GM12878 (cell line): Measurements from ENCODE around the gene LIG1. TPM values are rescaled to one million over a fixed set of nuclear protein-coding genes. Genes with fewer than 3 reads are reported as not detected.
A peak's percentile ranks its signal among the peaks of the same experiment; 100 is the strongest.

ENCODE experiments used
- ASH2L ChIP-seq: fragments of 300-600, 200-600 bp; sonication (generic); IDR thresholded peaks from 2 replicates; pipeline ENCODE4 v1.6.1; 2017; ENCODE audit warnings: low read depth, mild to moderate bottlenecking, borderline replicate concordance
- BHLHE40 ChIP-seq, 2 experiments: fragments of 450-650 bp in 1 of 2; IDR thresholded peaks; 2 replicates each; pipeline ENCODE4 v1.6.1; 2011 to 2017; ENCODE audit warnings: low read depth in 2 of 2, borderline replicate concordance in 1 of 2, improper control_type of control experiment in 1 of 2, low read length in 1 of 2, mild to moderate bottlenecking in 1 of 2
- CREB1 ChIP-seq: IDR thresholded peaks from 2 replicates; pipeline ENCODE4 v1.6.1; 2012; ENCODE audit warnings: low read depth, mild to moderate bottlenecking, inconsistent platforms
- EGR1 ChIP-seq, 2 experiments: IDR thresholded peaks; 1 replicate in 1 of 2; 2 replicates in 1 of 2; pipeline ENCODE4 v1.6.1; 2011 to 2012; ENCODE audit warnings: low read depth in 2 of 2, low read length in 2 of 2, borderline replicate concordance in 1 of 2, mild to moderate bottlenecking in 1 of 2, moderate library complexity in 1 of 2
- ETV6 ChIP-seq, 2 experiments: fragments of 450-650 bp in 1 of 2; IDR thresholded peaks in 1 of 2; conservative IDR thresholded peaks in 1 of 2; 2 replicates each; pipeline ENCODE4 v1.6.1; 2014; ENCODE audit warnings: antibody characterized with exemption in 1 of 2, borderline replicate concordance in 1 of 2, low read depth in 1 of 2, mild to moderate bottlenecking in 1 of 2, moderate library complexity in 1 of 2
- HDAC6 ChIP-seq: fragments of 200-600 bp; sonication (generic); IDR thresholded peaks from one replicate; pipeline ENCODE4 v1.8.0; 2017; ENCODE audit warnings: antibody characterized with exemption; ENCODE audit not compliant: unreplicated experiment
- JUND ChIP-seq: IDR thresholded peaks from 2 replicates; pipeline ENCODE4 v1.6.1; 2012; ENCODE audit warnings: low read depth, mild to moderate bottlenecking, low read length, improper control_type of control experiment, moderate library complexity
- MEF2B ChIP-seq: fragments of 450-650 bp; IDR thresholded peaks from 2 replicates; pipeline ENCODE4 v1.6.1; 2018; ENCODE audit warnings: mild to moderate bottlenecking, moderate library complexity; ENCODE audit not compliant: partially characterized antibody, poor library complexity, severe bottlenecking
- MXI1 ChIP-seq: fragments of 150-350 bp; IDR thresholded peaks from 2 replicates; pipeline ENCODE4 v1.6.1; 2011; ENCODE audit warnings: low read depth, mild to moderate bottlenecking, inconsistent platforms, low read length, improper control_type of control experiment
- NR2C1 ChIP-seq: fragments of 450-650 bp; IDR thresholded peaks from 2 replicates; pipeline ENCODE4 v1.6.1; 2017; ENCODE audit warnings: antibody characterized with exemption, mild to moderate bottlenecking, moderate library complexity
- NR2C2 ChIP-seq: IDR thresholded peaks from 2 replicates; pipeline ENCODE4 v1.6.1; 2011; ENCODE audit warnings: borderline replicate concordance, low read depth; ENCODE audit not compliant: control insufficient read depth, insufficient read length
- NRF1 ChIP-seq: conservative IDR thresholded peaks from 2 replicates; pipeline ENCODE4 v1.6.1; 2011; ENCODE audit warnings: mild to moderate bottlenecking, low read depth, low read length, improper control_type of control experiment
- PKNOX1 ChIP-seq: fragments of 450-650 bp; IDR thresholded peaks from 2 replicates; pipeline ENCODE4 v1.6.1; 2016; ENCODE audit warnings: mild to moderate bottlenecking
- PML ChIP-seq: IDR thresholded peaks from 2 replicates; pipeline ENCODE4 v1.6.1; 2012; ENCODE audit warnings: low read length, inconsistent platforms
- POU2F2 ChIP-seq: IDR thresholded peaks from 3 replicates; pipeline ENCODE4 v1.6.1; 2011; ENCODE audit warnings: low read depth, mild to moderate bottlenecking, low read length, borderline replicate concordance
- RB1 ChIP-seq: fragments of 450-650 bp; formaldehyde crosslinking; IDR thresholded peaks from 2 replicates; pipeline ENCODE4 v1.6.1; 2017; ENCODE audit warnings: mild to moderate bottlenecking, borderline replicate concordance
- SMAD1 ChIP-seq: fragments of 450-650 bp; IDR thresholded peaks from 2 replicates; pipeline ENCODE4 v1.6.1; 2018; ENCODE audit warnings: mild to moderate bottlenecking, low read depth; ENCODE audit not compliant: partially characterized antibody
- SMAD5 ChIP-seq: IDR thresholded peaks from 2 replicates; pipeline ENCODE4 v1.6.1; 2016; ENCODE audit warnings: antibody characterized with exemption, low read depth
- SREBF1 ChIP-seq: IDR thresholded peaks from 2 replicates; pipeline ENCODE4 v1.6.1; 2012; ENCODE audit warnings: mild to moderate bottlenecking, low read length
- YY1 ChIP-seq: IDR thresholded peaks from 2 replicates; pipeline ENCODE4 v1.6.1; 2011; ENCODE audit warnings: low read depth, mild to moderate bottlenecking, low read length
- ZBTB40 ChIP-seq: fragments of 450-650 bp; IDR thresholded peaks from 2 replicates; pipeline ENCODE4 v1.6.1; 2016; ENCODE audit warnings: mild to moderate bottlenecking, moderate library complexity, borderline replicate concordance
- polyA plus RNA-seq, 11 experiments: library from polyadenylated mRNA; depleted of rRNA in 4 of 11; unstranded in 6 of 11; stranded (reverse) in 5 of 11; fragments of >200 nt; fragmentation: Nextera tagmentation in 4 of 11; fragmentation: Illumina TruSeq in 1 of 11; extraction: Ambion mirVana in 4 of 11; extraction: Trizol in 1 of 11; gene quantifications; 1 replicate in 1 of 11; 2 replicates in 10 of 11; pipeline versions ENCODE4 v1.2.1 to v1.2.3, GENCODE V29; 2011 to 2016; ENCODE audit warnings: inconsistent platforms in 2 of 11, missing spikeins in 2 of 11, low read depth in 1 of 11
- total RNA-seq, 4 experiments: library from RNA; depleted of rRNA in 3 of 4; stranded (reverse); fragments of >200 nt in 3 of 4; fragmentation: Illumina TruSeq in 1 of 4; extraction: Trizol in 1 of 4; gene quantifications; 2 replicates each; pipeline versions ENCODE4 v1.2.1 to v1.2.3, GENCODE V29; 2013 to 2021
- TF ChIP-seq, protein P1 (sequence below): fragments of 450-650 bp; IDR thresholded peaks from 2 replicates; pipeline ENCODE4 v1.6.1; 2014; ENCODE audit warnings: mild to moderate bottlenecking

Gene LIG1
- total and polyA plus RNA-seq, 10 of the 15 experiments (the other 5 are each of a cell fraction or from before 2014, with no cell fraction given): 7.8 to 117 (median 73.7) TPM

GRCh38 chr19:48169939-48170803 is at the start of gene LIG1, which contains the start of gene ZSWIM9 (continued):
- TF ChIP-seq POU2F2: no peak
- TF ChIP-seq MXI1: peak; percentile 79
- TF ChIP-seq PML: no peak
- TF ChIP-seq YY1: peak; percentile 41
- TF ChIP-seq PKNOX1: peak; percentile 87
- TF ChIP-seq BHLHE40 (IDR thresholded peaks at IDR 0.05; ENCODE audit: borderline replicate concordance in 1 of 2, low read depth in 2 of 2, low read length in 1 of 2): peak in 1 of 2 experiments; percentile 43; a peak in 2 of 4 replicates
- no peak for TF ChIP-seq MEF2B
- TF ChIP-seq SREBF1: peak; percentile 48; the same call in 1 of the 2 replicates
- TF ChIP-seq ETV6 (conservative IDR thresholded peaks at IDR 0.05 in 1 of 2, IDR thresholded peaks at IDR 0.05 in 1 of 2; ENCODE audit: borderline replicate concordance in 1 of 2, low read depth in 1 of 2): no peak
- TF ChIP-seq EGR1 (IDR thresholded peaks at IDR 0.05; ENCODE audit: borderline replicate concordance in 1 of 2, low read depth in 2 of 2, low read length in 2 of 2): peak; percentile 26 to 82; a peak in 2 of 3 replicates
- no peak for TF ChIP-seq HDAC6
- peak; percentile 70 for TF ChIP-seq CREB1
- TF ChIP-seq ZBTB40: peak; percentile 56; the same call in 1 of the 2 replicates
- TF ChIP-seq JUND: no peak
- TF ChIP-seq SMAD1: no peak
- no peak for TF ChIP-seq NR2C1
- TF ChIP-seq, protein P1, sequence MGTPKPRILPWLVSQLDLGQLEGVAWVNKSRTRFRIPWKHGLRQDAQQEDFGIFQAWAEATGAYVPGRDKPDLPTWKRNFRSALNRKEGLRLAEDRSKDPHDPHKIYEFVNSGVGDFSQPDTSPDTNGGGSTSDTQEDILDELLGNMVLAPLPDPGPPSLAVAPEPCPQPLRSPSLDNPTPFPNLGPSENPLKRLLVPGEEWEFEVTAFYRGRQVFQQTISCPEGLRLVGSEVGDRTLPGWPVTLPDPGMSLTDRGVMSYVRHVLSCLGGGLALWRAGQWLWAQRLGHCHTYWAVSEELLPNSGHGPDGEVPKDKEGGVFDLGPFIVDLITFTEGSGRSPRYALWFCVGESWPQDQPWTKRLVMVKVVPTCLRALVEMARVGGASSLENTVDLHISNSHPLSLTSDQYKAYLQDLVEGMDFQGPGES: no peak
- TF ChIP-seq RB1: peak; percentile 99
- no peak for TF ChIP-seq ASH2L
- no peak for TF ChIP-seq NR2C2
- TF ChIP-seq NRF1: 0 out of 2 replicates have a peak, but pooled peaks have one; percentile 25
- peak; percentile 44; the same call in 1 of the 2 replicates for TF ChIP-seq SMAD5
